Small intestine (tissue), 7 donors: ENCODE measurements around the gene SLC2A5. TPM values are rescaled to one million over a fixed set of nuclear protein-coding genes. Genes with fewer than 3 reads are reported as not detected.

Experiments used
- DNase-seq, 2 donors: peaks; one replicate each; pipeline versions ENCODE4 v3.0.0 to v3.0.0-alpha.2; 2013
- FAIRE-seq: peaks from 2 replicates; lab custom pipeline; 2012; peaks lifted over from hg19 to GRCh38; lab: Jason Lieb, UNC
- H3K27ac ChIP-seq, 3 donors: one replicate each; pipeline ENCODE4 v1.5.1; 2013; ENCODE audit warnings: low read length in 2 of 3, mild to moderate bottlenecking in 2 of 3, control low read depth in 1 of 3, inconsistent platforms in 1 of 3, low read depth in 1 of 3, moderate library complexity in 1 of 3
- H3K27me3 ChIP-seq, 3 donors: one replicate each; pipeline ENCODE4 v1.6.1; 2013; ENCODE audit warnings: low read length in 3 of 3, inconsistent platforms in 1 of 3; ENCODE audit not compliant: control insufficient read depth in 3 of 3, insufficient read depth in 3 of 3
- H3K36me3 ChIP-seq, 3 donors: one replicate each; pipeline ENCODE4 v1.6.1; 2013; ENCODE audit warnings: low read length in 3 of 3, inconsistent platforms in 1 of 3, low read depth in 1 of 3, mild to moderate bottlenecking in 1 of 3, moderate library complexity in 1 of 3; ENCODE audit not compliant: control insufficient read depth in 3 of 3, insufficient read depth in 2 of 3
- H3K4me1 ChIP-seq, 3 donors: one replicate each; pipeline ENCODE4 v1.6.1; 2013; ENCODE audit warnings: low read length in 2 of 3, inconsistent platforms in 1 of 3, low read depth in 1 of 3, mild to moderate bottlenecking in 1 of 3, moderate library complexity in 1 of 3; ENCODE audit not compliant: control insufficient read depth in 3 of 3, insufficient read depth in 2 of 3
- H3K4me3 ChIP-seq, 3 donors: one replicate each; pipeline ENCODE4 v1.5.1; 2013; ENCODE audit warnings: low read length in 3 of 3, control low read depth in 1 of 3, inconsistent platforms in 1 of 3, low read depth in 1 of 3, mild to moderate bottlenecking in 1 of 3, moderate library complexity in 1 of 3
- H3K9me3 ChIP-seq, 2 donors: one replicate each; pipeline ENCODE4 v1.6.1; 2013; ENCODE audit warnings: low read depth in 1 of 2, low read length in 1 of 2; ENCODE audit not compliant: control insufficient read depth in 2 of 2, insufficient read depth in 1 of 2
- WGBS, 3 donors: extraction: QIAGEN DNeasy Blood & Tissue Kit; methylation state at CpG; one replicate each; pipeline ENCODE4 v1.1.7; 2013; 5-methylcytosine and 5-hydroxymethylcytosine counted together
- polyA plus RNA-seq, 4 donors: library from polyadenylated mRNA; stranded (reverse) in 3 of 4; unstranded in 1 of 4; fragments of 200-250 nt in 3 of 4; fragments of 120-200 nt in 1 of 4; gene quantifications; one replicate each; pipeline versions ENCODE4 v1.2.1 to v1.2.3, GENCODE V29; 2013
- donor health status: healthy with polysubstance abuse.
- donor health status: control.
- donor health status: control.
- donor health status: Bipolar disorder and iron deficiency.
- donor health status: healthy.

SLC2A5 gene
- polyA plus RNA-seq, 4 donors, result 42.5 to 234 (median 116) TPM

- H3K27ac ChIP-seq, result no peak overlapping the region
- 17 to 50% (median 49%) methylated on average over 5 of the region's 5 CpGs for WGBS, 3 donors
Measured at GRCh38 chr1:9086045-9086444, 16.6 kb upstream of the SLC2A5 start.

GRCh38 chr1:9085306-9085940 lies 16.0 kb upstream of the SLC2A5 start:
- DNase-seq (no peak), FAIRE-seq (no peak)
- no peak overlapping the region for H3K27ac ChIP-seq
- 81 to 87% (median 83%) methylated on average over 7 of the region's 7 CpGs for WGBS, 3 donors
- no peak overlapping the region for H3K4me3 ChIP-seq
- no peaks in the 10 kb centered on the region for H3K36me3 ChIP-seq
- H3K27me3 ChIP-seq, result no peaks in the 10 kb centered on the region
- peaks cover 0 to 22% (median 3%) of the 10 kb centered on the region in 3 donors for H3K4me1 ChIP-seq
- peaks cover 0 to 7% of the 10 kb centered on the region in 2 donors for H3K9me3 ChIP-seq

More at GRCh38 chr1:9086045-9086444, 16.6 kb upstream of the SLC2A5 start:
- H3K4me3 ChIP-seq, result no peak overlapping the region
- H3K9me3 ChIP-seq, result peaks cover 0 to 7% of the 10 kb centered on the region in 2 donors
- FAIRE-seq (no peak), DNase-seq (peak in 1 of 2 donors; percentile 47)
- H3K36me3 ChIP-seq, result no peaks in the 10 kb centered on the region
- H3K4me1 ChIP-seq, result peaks cover 0 to 17% (median 3%) of the 10 kb centered on the region in 3 donors
- H3K27me3 ChIP-seq, result no peaks in the 10 kb centered on the region

GRCh38 chr1:9084906-9085305 lies 15.5 kb upstream of the SLC2A5 start:
- H3K9me3 ChIP-seq, result peaks cover 0 to 7% of the 10 kb centered on the region in 2 donors
- peaks cover 2 to 27% (median 3%) of the 10 kb centered on the region in 3 donors for H3K4me1 ChIP-seq
- 85 to 95% (median 87%) methylated on average over 8 of the region's 8 CpGs for WGBS, 3 donors
- no peaks in the 10 kb centered on the region for H3K36me3 ChIP-seq
- no peaks in the 10 kb centered on the region for H3K27me3 ChIP-seq
- H3K27ac ChIP-seq, result no peak overlapping the region
- FAIRE-seq (no peak), DNase-seq (no peak)
- no peak overlapping the region for H3K4me3 ChIP-seq

- H3K27ac ChIP-seq, result no peak overlapping the region
- peaks cover 3 to 47% (median 4%) of the 10 kb centered on the region in 3 donors for H3K4me1 ChIP-seq
- no peaks in the 10 kb centered on the region for H3K27me3 ChIP-seq
- WGBS, 3 donors, result 85 to 95% (median 90%) methylated on average over 3 of the region's 3 CpGs
- no peak for DNase-seq
- no peak overlapping the region for H3K4me3 ChIP-seq
- peaks cover 0 to 1% of the 10 kb centered on the region in 2 donors for H3K9me3 ChIP-seq
- no peak for FAIRE-seq
- H3K36me3 ChIP-seq, result no peaks in the 10 kb centered on the region
Measured at GRCh38 chr1:9081473-9081872, 12.0 kb upstream of the SLC2A5 start.

- no peak for FAIRE-seq
- Histone ChIP-seq H3K27ac (peak overlapping the region in 2 of 3 donors; percentile 2 to 57), H3K4me3 (no peak overlapping the region), H3K4me1 (peaks cover 3 to 42% (median 4%) of the 10 kb centered on the region in 3 donors), H3K36me3 (no peaks in the 10 kb centered on the region), H3K9me3 (no peaks in the 10 kb centered on the region), H3K27me3 (no peaks in the 10 kb centered on the region)
- DNase-seq, result peak; percentile 55 to 74
- 40 to 73% (median 50%) methylated on average over 6 of the region's 6 CpGs for WGBS, 3 donors
Measured at GRCh38 chr1:9080705-9081291, 11.4 kb upstream of the SLC2A5 start.

- WGBS, 3 donors, result 77 to 90% (median 78%) methylated on average over 12 of the region's 12 CpGs
- FAIRE-seq (no peak), DNase-seq (no peak)
- no peaks in the 10 kb centered on the region for H3K9me3 ChIP-seq
- peaks cover 3 to 36% (median 6%) of the 10 kb centered on the region in 3 donors for H3K4me1 ChIP-seq
- H3K4me3 ChIP-seq, result no peak overlapping the region
- no peaks in the 10 kb centered on the region for H3K27me3 ChIP-seq
- peak overlapping the region; percentile 29 to 94 (median 69) for H3K27ac ChIP-seq
- no peaks in the 10 kb centered on the region for H3K36me3 ChIP-seq
Measured at GRCh38 chr1:9079988-9080704, 10.7 kb upstream of the SLC2A5 start.

GRCh38 chr1:9078752-9079500 lies 9.5 kb upstream of the SLC2A5 start:
- 13 to 50% (median 23%) methylated on average over 19 of the region's 19 CpGs for WGBS, 3 donors
- Histone ChIP-seq H3K27ac (peak overlapping the region; percentile 83 to 94 (median 92)), H3K9me3 (no peaks in the 10 kb centered on the region), H3K27me3 (no peaks in the 10 kb centered on the region), H3K4me1 (peaks cover 3 to 32% (median 6%) of the 10 kb centered on the region in 3 donors), H3K4me3 (no peak overlapping the region), H3K36me3 (no peaks in the 10 kb centered on the region)
- DNase-seq, result peak; percentile 93 to 97
- no peak for FAIRE-seq
